ENCODE measurements around the gene ODAD2.

ODAD2 gene

GRCh38 chr10:27911011-27911410 is 87.9 kb downstream of the ODAD2 start:
- TF ChIP-seq SIN3A (IDR thresholded peaks at IDR 0.05; ENCODE audit: borderline replicate concordance, insufficient read depth, low read length) (no peak), POLR2AphosphoS5 (IDR thresholded peaks at IDR 0.05; ENCODE audit: low read depth, low read length) (no peak), TAF1 (IDR thresholded peaks at IDR 0.05; ENCODE audit: borderline replicate concordance, insufficient read depth, low read length) (no peak), FOXP2 (optimal IDR thresholded peaks at IDR 0.05; ENCODE audit: borderline replicate concordance, extremely low read depth, extremely low read length, insufficient read depth) (no peak), REST (IDR thresholded peaks at IDR 0.05; ENCODE audit: insufficient read depth in 1 of 2, low read depth in 2 of 2, low read length in 2 of 2) (no peak)

DNA sequence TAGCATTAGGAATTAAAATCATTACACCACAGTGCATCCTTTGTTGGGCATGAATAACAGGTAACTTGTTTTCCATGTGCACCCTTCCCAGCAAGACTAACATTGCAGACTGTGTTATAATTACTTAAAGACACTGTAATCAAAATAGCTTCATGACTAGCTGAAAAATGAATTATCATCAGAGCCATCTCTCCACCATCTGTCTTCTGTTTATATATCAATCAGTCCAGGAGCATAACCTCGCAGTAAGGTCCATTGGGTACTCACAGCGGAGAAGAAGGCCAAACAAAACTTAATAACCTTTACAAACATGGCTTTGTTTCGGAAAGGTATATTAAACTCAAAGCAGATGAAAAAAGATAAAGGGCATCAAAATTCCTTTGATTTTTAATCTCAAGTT is 90.6 kb downstream of the ODAD2 start:
- no peak for TF ChIP-seq SIN3A (IDR thresholded peaks at IDR 0.05; ENCODE audit: borderline replicate concordance, insufficient read depth, low read length)
- TF ChIP-seq TAF1 (IDR thresholded peaks at IDR 0.05; ENCODE audit: borderline replicate concordance, insufficient read depth, low read length): no peak
- no peak for TF ChIP-seq POLR2AphosphoS5 (IDR thresholded peaks at IDR 0.05; ENCODE audit: low read depth, low read length)
- no peak for TF ChIP-seq FOXP2 (optimal IDR thresholded peaks at IDR 0.05; ENCODE audit: borderline replicate concordance, extremely low read depth, extremely low read length, insufficient read depth)
- no peak for TF ChIP-seq REST (IDR thresholded peaks at IDR 0.05; ENCODE audit: insufficient read depth in 1 of 2, low read depth in 2 of 2, low read length in 2 of 2)

DNA sequence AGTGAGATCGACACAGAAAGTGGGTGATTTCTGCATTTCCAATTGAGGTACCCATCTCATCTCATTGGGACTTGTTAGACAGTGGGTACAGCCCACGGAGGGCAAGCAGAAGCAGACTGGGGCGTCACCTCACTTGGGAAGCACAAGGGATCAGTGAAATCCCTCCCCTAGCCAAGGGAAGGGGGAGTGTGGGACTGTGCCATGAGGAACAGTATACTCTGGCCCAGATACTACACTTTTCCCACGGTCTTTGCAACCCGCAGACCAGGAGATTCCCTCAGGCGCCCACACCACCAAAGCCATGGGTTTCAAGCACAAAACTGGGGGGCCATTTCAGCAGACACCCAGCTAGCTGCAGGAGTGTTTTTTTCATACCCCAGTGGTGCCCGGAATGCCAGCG is 99.8 kb downstream of the ODAD2 start:
- TF ChIP-seq SIN3A (IDR thresholded peaks at IDR 0.05; ENCODE audit: borderline replicate concordance, insufficient read depth, low read length) (no peak), POLR2AphosphoS5 (IDR thresholded peaks at IDR 0.05; ENCODE audit: low read depth, low read length) (no peak), REST (IDR thresholded peaks at IDR 0.05; ENCODE audit: insufficient read depth in 1 of 2, low read depth in 2 of 2, low read length in 2 of 2) (no peak), FOXP2 (optimal IDR thresholded peaks at IDR 0.05; ENCODE audit: borderline replicate concordance, extremely low read depth, extremely low read length, insufficient read depth) (no peak), TAF1 (IDR thresholded peaks at IDR 0.05; ENCODE audit: borderline replicate concordance, insufficient read depth, low read length) (no peak)

DNA sequence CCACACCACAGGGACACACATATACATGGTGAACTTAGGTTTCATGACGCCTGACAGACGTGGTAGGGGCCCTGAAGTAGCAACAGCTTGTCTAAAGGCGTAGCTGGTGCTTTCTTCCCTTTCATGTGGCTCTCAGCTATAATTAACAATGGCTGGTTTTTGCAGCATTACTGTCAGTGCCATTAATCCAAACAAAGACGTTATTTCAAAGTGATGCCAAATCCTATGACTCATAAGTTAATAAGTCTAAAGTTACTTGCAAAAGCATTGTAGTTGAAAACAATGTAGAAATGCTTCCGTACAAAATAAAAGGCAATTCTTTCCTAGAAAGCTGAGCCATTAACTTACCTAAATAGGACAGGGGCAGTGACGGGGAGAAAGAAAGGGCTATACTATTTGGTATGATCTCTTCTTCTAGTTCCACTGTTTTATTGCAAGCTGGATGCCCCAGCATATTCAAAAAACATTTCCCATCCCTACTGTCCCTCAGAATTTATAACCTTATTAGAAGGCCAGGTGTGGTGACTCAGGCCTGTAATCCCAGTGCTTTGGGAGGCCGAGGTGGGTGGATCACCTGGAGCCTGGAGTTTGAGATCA is 105.4 kb downstream of the ODAD2 start:
- no peak for TF ChIP-seq FOXP2 (optimal IDR thresholded peaks at IDR 0.05; ENCODE audit: borderline replicate concordance, extremely low read depth, extremely low read length, insufficient read depth)
- no peak for TF ChIP-seq POLR2AphosphoS5 (IDR thresholded peaks at IDR 0.05; ENCODE audit: low read depth, low read length)
- TF ChIP-seq REST (IDR thresholded peaks at IDR 0.05; ENCODE audit: insufficient read depth in 1 of 2, low read depth in 2 of 2, low read length in 2 of 2): no peak
- no peak for TF ChIP-seq TAF1 (IDR thresholded peaks at IDR 0.05; ENCODE audit: borderline replicate concordance, insufficient read depth, low read length)
- TF ChIP-seq SIN3A (IDR thresholded peaks at IDR 0.05; ENCODE audit: borderline replicate concordance, insufficient read depth, low read length): no peak

Measured in PFSK-1 (cell line).